NCI-H187 treated with DMSO at 0.1 percent for 48 hours (cell line): ENCODE measurements around the gene TMC8.
"Not testable (repeated sequence)": the region's sequence is repeated elsewhere in the genome, so short reads cannot be mapped to it uniquely, and the experiment has no call there.

ENCODE experiments used
- DNase-seq: peaks from one replicate; lab custom pipeline; 2025; lab: John Stamatoyannopoulos, UW

The TMC8 gene

GRCh38 chr17:78110363-78111015, 20.1 kb upstream of the TMC8 start:
- no peak for DNase-seq

- no peak for DNase-seq
Measured at GRCh38 chr17:78111016-78111726, 19.4 kb upstream of the TMC8 start.

- no peak for DNase-seq
Measured at GRCh38 chr17:78111727-78112517, 18.6 kb upstream of the TMC8 start.

- DNase-seq = no peak
Measured at GRCh38 chr17:78112518-78113471, 17.8 kb upstream of the TMC8 start.

- DNase-seq = no peak
Measured at GRCh38 chr17:78113804-78114785, 16.5 kb upstream of the TMC8 start.

- no peak for DNase-seq
Measured at GRCh38 chr17:78114831-78115723, 15.5 kb upstream of the TMC8 start.

GRCh38 chr17:78115803-78116202, 14.8 kb upstream of the TMC8 start:
- not testable (repeated sequence) for DNase-seq

- DNase-seq = no peak
Measured at GRCh38 chr17:78116411-78116810, 14.2 kb upstream of the TMC8 start.

GRCh38 chr17:78117027-78117981, 13.3 kb upstream of the TMC8 start:
- no peak for DNase-seq

- no peak for DNase-seq
Measured at GRCh38 chr17:78118801-78119241, 11.8 kb upstream of the TMC8 start.

GRCh38 chr17:78120537-78120936, 10.0 kb upstream of the TMC8 start:
- no peak for DNase-seq

- DNase-seq = no peak
Measured at GRCh38 chr17:78120971-78121800, 9.4 kb upstream of the TMC8 start.

- DNase-seq = no peak
Measured at GRCh38 chr17:78121801-78122215, 8.8 kb upstream of the TMC8 start.

GRCh38 chr17:78122216-78122930, 8.2 kb upstream of the TMC8 start:
- DNase-seq = no peak

GRCh38 chr17:78122931-78123249, 7.7 kb upstream of the TMC8 start:
- DNase-seq = no peak

- no peak for DNase-seq
Measured at GRCh38 chr17:78123258-78123929, 7.2 kb upstream of the TMC8 start.
